OCI-LY7 (cell line): Measurements from ENCODE around the gene PPP1R12C.

Source experiments
- CTCF ChIP-seq: fragments of 200-600 bp; sonication (generic); conservative IDR thresholded peaks from 2 replicates; pipeline ENCODE4 v1.5.1; 2014; ENCODE audit warnings: mild to moderate bottlenecking, antibody characterized with exemption, low read length, moderate library complexity, mixed read lengths
- EZH2phosphoT487 ChIP-seq: fragments of 200-600 bp; sonication (generic); IDR thresholded peaks from 2 replicates; pipeline ENCODE4 v1.6.1; 2018; ENCODE audit warnings: low read depth, borderline replicate concordance, mild to moderate bottlenecking, mixed run types, antibody characterized with exemption, low read length, moderate library complexity, mixed read lengths

- TF ChIP-seq CTCF: no peak
- no peak for TF ChIP-seq EZH2phosphoT487
These were observed 36.3 kb upstream of the PPP1R12C start for GRCh38 chr19:55153652-55154264.
